Colonic mucosa (tissue), 4 donors: Measurements from ENCODE around the gene KLK12. TPM values are rescaled to one million over a fixed set of nuclear protein-coding genes. Genes with fewer than 3 reads are reported as not detected.

Experiments used
- DNase-seq: peaks from one replicate; pipeline ENCODE4 v3.0.0-alpha.2; 2020
- H3K27ac ChIP-seq: fragments of 200-600 bp; one replicate; pipeline ENCODE4 v1.8.0; 2021
- H3K27me3 ChIP-seq: fragments of 200-600 bp; one replicate; pipeline ENCODE4 v1.8.0; 2021
- H3K36me3 ChIP-seq: fragments of 200-600 bp; one replicate; pipeline ENCODE4 v1.8.0; 2021
- H3K4me1 ChIP-seq: fragments of 200-600 bp; one replicate; pipeline ENCODE4 v1.8.0; 2021; ENCODE audit warnings: mild to moderate bottlenecking
- H3K4me3 ChIP-seq: fragments of 200-600 bp; one replicate; pipeline ENCODE4 v1.8.0; 2021
- H3K9ac ChIP-seq, 2 donors: one replicate each; pipeline ENCODE4 v1.7.0; 2013; ENCODE audit warnings: control low read depth in 2 of 2, low read depth in 2 of 2, low read length in 2 of 2
- H3K9me3 ChIP-seq: fragments of 200-600 bp; one replicate; pipeline ENCODE4 v1.8.0; 2021
- CTCF ChIP-seq: fragments of 200-600 bp; IDR thresholded peaks from one replicate; pipeline ENCODE4 v1.8.0; 2022; ENCODE audit warnings: antibody characterized with exemption, mild to moderate bottlenecking
- intact Hi-C: fragments of 100-400 bp; cut with DNase I; formaldehyde crosslinking; loops from one replicate; pipeline ENCODE4 v1.14.1; 2022
- total RNA-seq, 2 donors: library from RNA; stranded (reverse); fragmentation: NEBNext Ultra II Directional in 1 of 2; extraction: Animal tissue kit (Norgen Biotek cat#: 25700) in 1 of 2; gene quantifications; one replicate each; pipeline ENCODE4 v1.2.1, GENCODE V29; 2021
- donor health status: healthy.
- donor health status: DM: no; HTN: no; CAD: no.
- donor health status: DM: no; HTN: no; CAD: no.

Gene KLK12
- total RNA-seq, 2 donors from 2014 or later: 0.64 to 1.4 TPM

GRCh38 chr19:51081476-51081875 is 46.7 kb upstream of the KLK12 start:
- DNase-seq: no peak
- TF ChIP-seq CTCF: no peak
- Histone ChIP-seq H3K9me3 (no peaks in the 10 kb centered on the region), H3K4me1 (no peaks in the 10 kb centered on the region), H3K4me3 (no peak overlapping the region), H3K27ac (no peak overlapping the region), H3K36me3 (no peaks in the 10 kb centered on the region), H3K9ac (no peak overlapping the region), H3K27me3 (no peaks in the 10 kb centered on the region)
- intact Hi-C loops: no loop called here

GRCh38 chr19:51079481-51080110 is 44.8 kb upstream of the KLK12 start:
- H3K9ac ChIP-seq: no peak overlapping the region
- DNase-seq: no peak
- H3K9me3 ChIP-seq: no peaks in the 10 kb centered on the region
- no peaks in the 10 kb centered on the region for H3K4me1 ChIP-seq
- no peaks in the 10 kb centered on the region for H3K36me3 ChIP-seq
- H3K27me3 ChIP-seq: no peaks in the 10 kb centered on the region
- TF ChIP-seq CTCF: no peak
- H3K27ac ChIP-seq: no peak overlapping the region
- intact Hi-C loops: no loop called here
- H3K4me3 ChIP-seq: no peak overlapping the region

- no peak overlapping the region for H3K27ac ChIP-seq
- H3K27me3 ChIP-seq: peaks cover 2% of the 10 kb centered on the region
- no peaks in the 10 kb centered on the region for H3K36me3 ChIP-seq
- intact Hi-C loops: no loop called here
- no peak for DNase-seq
- TF ChIP-seq CTCF: no peak
- H3K4me3 ChIP-seq: no peak overlapping the region
- peaks cover 3% of the 10 kb centered on the region for H3K9me3 ChIP-seq
- no peaks in the 10 kb centered on the region for H3K4me1 ChIP-seq
- no peak overlapping the region for H3K9ac ChIP-seq
Observed at GRCh38 chr19:51078731-51079130, 43.9 kb upstream of the KLK12 start.

- no peak for TF ChIP-seq CTCF
Observed at GRCh38 chr19:51078104-51078503, 43.3 kb upstream of the KLK12 start.

GRCh38 chr19:51076631-51077213 is 41.9 kb upstream of the KLK12 start:
- intact Hi-C loops: no loop called here
- DNase-seq: no peak
- Histone ChIP-seq H3K9ac (no peak overlapping the region), H3K36me3 (no peaks in the 10 kb centered on the region), H3K4me1 (no peaks in the 10 kb centered on the region), H3K27me3 (peaks cover 8% of the 10 kb centered on the region), H3K9me3 (peaks cover 3% of the 10 kb centered on the region), H3K27ac (no peak overlapping the region), H3K4me3 (no peak overlapping the region)
- TF ChIP-seq CTCF: no peak

More at GRCh38 chr19:51078104-51078503, 43.3 kb upstream of the KLK12 start:
- intact Hi-C loops: no loop called here
- DNase-seq: no peak
- H3K9ac ChIP-seq: no peak overlapping the region
- H3K36me3 ChIP-seq: no peaks in the 10 kb centered on the region
- peaks cover 3% of the 10 kb centered on the region for H3K9me3 ChIP-seq
- H3K27ac ChIP-seq: no peak overlapping the region
- H3K27me3 ChIP-seq: peaks cover 8% of the 10 kb centered on the region
- no peaks in the 10 kb centered on the region for H3K4me1 ChIP-seq
- H3K4me3 ChIP-seq: no peak overlapping the region
